Measurements from ENCODE around the gene PCDHGB2. TPM values are rescaled to one million over a fixed set of nuclear protein-coding genes. Genes with fewer than 3 reads are reported as not detected.
"Not testable (repeated sequence)": the region's sequence is repeated elsewhere in the genome, so short reads cannot be mapped to it uniquely, and the experiment has no call there.

Gene PCDHGB2
- total RNA-seq, 4 donors from 2014 or later, result 3.2 to 5.7 (median 4.1) TPM

DNA sequence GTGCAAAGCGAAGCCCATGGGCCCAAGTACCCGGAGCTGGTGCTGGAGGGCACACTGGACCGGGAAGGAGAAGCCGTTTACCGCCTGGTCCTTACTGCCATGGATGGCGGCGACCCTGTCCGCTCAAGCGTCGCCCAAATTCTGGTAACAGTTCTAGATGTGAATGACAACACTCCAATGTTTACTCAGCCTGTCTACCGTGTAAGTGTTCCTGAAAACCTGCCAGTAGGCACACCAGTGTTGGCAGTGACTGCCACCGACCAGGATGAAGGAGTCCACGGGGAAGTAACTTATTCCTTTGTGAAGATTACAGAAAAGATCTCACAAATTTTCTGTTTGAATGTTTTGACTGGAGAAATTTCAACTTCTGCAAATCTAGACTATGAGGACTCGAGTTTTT, 14.8 kb downstream of the PCDHGB2 start:
- H3K36me3 ChIP-seq, result no peaks in the 10 kb centered on the region
- DNase-seq (ENCODE audit: extremely low spot score), result no peak
- peak overlapping the region in 3 of 4 donors; percentile 22 to 44 (median 32) for H3K4me3 ChIP-seq
- TF ChIP-seq EP300 (IDR thresholded peaks at IDR 0.05) (no peak), POLR2A (IDR thresholded peaks at IDR 0.05; ENCODE audit: low read depth) (no peak), POLR2AphosphoS5 (IDR thresholded peaks at IDR 0.05) (no peak)
- peaks cover 18 to 99% (median 98%) of the 10 kb centered on the region in 4 donors for H3K9me3 ChIP-seq
- 72% methylated on average over 6 of the region's 14 CpGs for WGBS
- H3K4me1 ChIP-seq, result peaks cover 0 to 7% (median 0%) of the 10 kb centered on the region in 4 donors
- no peak overlapping the region for H3K27ac ChIP-seq (replicated peaks in 1 of 4)
- intact Hi-C loops (cut with DNase I), result no loop called here
- no peaks in the 10 kb centered on the region for H3K27me3 ChIP-seq

DNA sequence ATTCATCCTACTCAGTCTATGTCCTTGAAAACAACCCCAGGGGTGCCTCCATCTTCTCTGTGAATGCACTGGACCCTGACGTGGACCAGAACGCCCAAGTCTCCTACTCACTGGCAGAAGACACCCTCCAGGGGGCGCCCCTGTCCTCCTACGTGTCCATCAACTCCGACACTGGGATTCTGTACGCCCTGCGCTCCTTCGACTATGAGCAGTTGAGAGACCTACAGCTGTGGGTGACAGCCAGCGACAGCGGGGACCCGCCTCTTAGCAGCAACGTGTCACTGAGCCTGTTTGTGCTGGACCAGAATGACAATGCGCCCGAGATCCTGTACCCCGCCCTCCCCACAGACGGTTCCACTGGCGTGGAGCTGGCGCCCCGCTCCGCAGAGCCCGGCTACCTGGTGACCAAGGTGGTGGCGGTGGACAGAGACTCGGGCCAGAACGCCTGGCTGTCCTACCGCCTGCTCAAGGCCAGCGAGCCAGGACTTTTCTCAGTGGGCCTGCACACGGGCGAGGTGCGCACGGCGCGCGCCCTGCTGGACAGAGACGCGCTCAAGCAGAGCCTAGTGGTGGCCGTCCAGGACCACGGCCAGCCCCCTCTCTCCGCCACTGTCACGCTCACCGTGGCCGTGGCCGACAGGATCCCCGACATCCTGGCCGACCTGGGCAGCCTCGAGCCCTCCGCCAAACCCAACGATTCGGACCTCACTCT, 15.8 kb downstream of the PCDHGB2 start:
- H3K9me3 ChIP-seq, result peaks cover 14 to 99% (median 96%) of the 10 kb centered on the region in 4 donors
- DNase-seq (ENCODE audit: extremely low spot score); H3K4me3 ChIP-seq; H3K36me3 ChIP-seq; H3K27me3 ChIP-seq; H3K27ac ChIP-seq (replicated peaks in 1 of 4); H3K4me1 ChIP-seq; intact Hi-C loops (cut with DNase I): not testable (repeated sequence)
- 40% methylated on average over 12 of the region's 48 CpGs for WGBS

DNA sequence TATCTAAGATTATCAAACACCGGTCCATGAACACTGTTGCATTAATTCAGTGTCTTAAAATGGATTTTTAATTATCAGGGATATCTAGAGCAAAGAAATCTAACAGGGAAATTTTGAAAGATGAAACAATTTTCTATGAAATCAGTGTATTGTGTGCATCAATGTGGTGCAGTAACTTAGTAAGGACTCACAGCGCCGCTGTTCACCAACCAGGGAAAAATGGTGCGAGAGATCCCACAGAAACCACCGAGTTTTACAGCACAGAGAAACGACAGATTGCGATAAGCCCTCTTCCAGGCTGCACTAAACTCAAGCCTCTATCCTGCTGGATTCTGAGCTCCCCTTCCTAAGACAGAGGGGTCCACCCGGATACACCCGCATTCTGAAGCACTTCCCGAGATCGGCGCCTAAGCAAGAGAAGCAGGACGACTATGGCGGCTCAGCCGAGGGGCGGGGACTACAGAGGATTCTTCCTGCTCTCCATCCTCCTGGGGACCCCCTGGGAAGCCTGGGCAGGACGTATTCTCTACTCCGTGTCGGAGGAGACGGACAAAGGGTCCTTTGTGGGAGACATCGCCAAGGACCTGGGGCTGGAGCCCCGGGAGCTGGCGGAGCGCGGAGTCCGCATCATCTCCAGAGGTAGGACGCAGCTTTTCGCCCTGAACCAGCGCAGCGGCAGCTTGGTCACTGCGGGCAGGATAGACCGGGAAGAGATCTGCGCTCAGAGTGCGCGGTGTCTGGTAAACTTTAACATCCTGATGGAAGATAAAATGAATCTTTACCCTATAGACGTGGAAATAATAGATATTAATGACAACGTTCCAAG, 22.9 kb downstream of the PCDHGB2 start, which contains the start of gene PCDHGA7:
TSS of gene PCDHGA7 (plus strand) at position 274 of the 826 bp plus-strand sequence. CDS start at position 432, 158 bp downstream.
- WGBS, result 13% methylated on average over 30 of the region's 37 CpGs
- Histone ChIP-seq H3K9me3 (peaks cover 5 to 99% (median 97%) of the 10 kb centered on the region in 4 donors), H3K27me3 (peaks cover 0 to 4% (median 0%) of the 10 kb centered on the region in 4 donors), H3K4me1 (no peaks in the 10 kb centered on the region), H3K4me3 (peak within 1 kb of the TSS; percentile 12 to 45 (median 18)), H3K36me3 (peaks cover 0 to 11% (median 6%) of the 10 kb centered on the region in 4 donors), H3K27ac (replicated peaks in 1 of 4) (no peak within 1 kb of the TSS)
- DNase-seq (ENCODE audit: extremely low spot score), result no peak
- TF ChIP-seq, protein P1, sequence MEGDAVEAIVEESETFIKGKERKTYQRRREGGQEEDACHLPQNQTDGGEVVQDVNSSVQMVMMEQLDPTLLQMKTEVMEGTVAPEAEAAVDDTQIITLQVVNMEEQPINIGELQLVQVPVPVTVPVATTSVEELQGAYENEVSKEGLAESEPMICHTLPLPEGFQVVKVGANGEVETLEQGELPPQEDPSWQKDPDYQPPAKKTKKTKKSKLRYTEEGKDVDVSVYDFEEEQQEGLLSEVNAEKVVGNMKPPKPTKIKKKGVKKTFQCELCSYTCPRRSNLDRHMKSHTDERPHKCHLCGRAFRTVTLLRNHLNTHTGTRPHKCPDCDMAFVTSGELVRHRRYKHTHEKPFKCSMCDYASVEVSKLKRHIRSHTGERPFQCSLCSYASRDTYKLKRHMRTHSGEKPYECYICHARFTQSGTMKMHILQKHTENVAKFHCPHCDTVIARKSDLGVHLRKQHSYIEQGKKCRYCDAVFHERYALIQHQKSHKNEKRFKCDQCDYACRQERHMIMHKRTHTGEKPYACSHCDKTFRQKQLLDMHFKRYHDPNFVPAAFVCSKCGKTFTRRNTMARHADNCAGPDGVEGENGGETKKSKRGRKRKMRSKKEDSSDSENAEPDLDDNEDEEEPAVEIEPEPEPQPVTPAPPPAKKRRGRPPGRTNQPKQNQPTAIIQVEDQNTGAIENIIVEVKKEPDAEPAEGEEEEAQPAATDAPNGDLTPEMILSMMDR (IDR thresholded peaks at IDR 0.05), result peak in 1 of 3 experiments; percentile 3
- TF ChIP-seq POLR2AphosphoS5 (IDR thresholded peaks at IDR 0.05) (no peak), EP300 (IDR thresholded peaks at IDR 0.05) (no peak), POLR2A (IDR thresholded peaks at IDR 0.05; ENCODE audit: low read depth) (no peak)
- intact Hi-C loops (cut with DNase I), result no loop called here

DNA sequence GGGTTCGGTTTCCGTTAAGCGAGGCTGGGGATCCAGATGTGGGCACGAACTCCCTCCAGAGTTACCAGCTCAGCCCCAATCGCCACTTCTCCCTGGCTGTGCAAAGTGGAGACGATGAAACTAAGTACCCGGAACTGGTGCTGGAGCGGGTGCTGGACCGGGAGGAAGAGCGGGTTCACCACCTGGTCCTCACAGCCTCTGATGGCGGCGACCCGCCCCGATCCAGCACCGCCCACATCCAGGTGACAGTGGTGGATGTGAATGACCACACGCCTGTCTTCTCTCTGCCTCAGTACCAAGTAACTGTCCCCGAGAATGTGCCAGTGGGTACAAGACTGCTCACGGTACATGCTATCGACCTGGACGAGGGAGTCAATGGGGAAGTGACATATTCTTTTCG, 23.6 kb downstream of the PCDHGB2 start:
- no peak overlapping the region for H3K27ac ChIP-seq (replicated peaks in 1 of 4)
- DNase-seq (ENCODE audit: extremely low spot score), result no peak
- no peaks in the 10 kb centered on the region for H3K4me1 ChIP-seq
- TF ChIP-seq POLR2AphosphoS5 (IDR thresholded peaks at IDR 0.05) (no peak), EP300 (IDR thresholded peaks at IDR 0.05) (no peak), POLR2A (IDR thresholded peaks at IDR 0.05; ENCODE audit: low read depth) (no peak)
- TF ChIP-seq, protein P1 (IDR thresholded peaks at IDR 0.05), result no peak
- H3K9me3 ChIP-seq, result peaks cover 5 to 95% (median 94%) of the 10 kb centered on the region in 4 donors
- peaks cover 0 to 4% (median 0%) of the 10 kb centered on the region in 4 donors for H3K27me3 ChIP-seq
- H3K36me3 ChIP-seq, result peaks cover 0 to 11% (median 6%) of the 10 kb centered on the region in 4 donors
- intact Hi-C loops (cut with DNase I), result no loop called here
- 30% methylated on average over 21 of the region's 21 CpGs for WGBS
- H3K4me3 ChIP-seq, result peak overlapping the region in 3 of 4 donors; percentile 14 to 45 (median 22)

DNA sequence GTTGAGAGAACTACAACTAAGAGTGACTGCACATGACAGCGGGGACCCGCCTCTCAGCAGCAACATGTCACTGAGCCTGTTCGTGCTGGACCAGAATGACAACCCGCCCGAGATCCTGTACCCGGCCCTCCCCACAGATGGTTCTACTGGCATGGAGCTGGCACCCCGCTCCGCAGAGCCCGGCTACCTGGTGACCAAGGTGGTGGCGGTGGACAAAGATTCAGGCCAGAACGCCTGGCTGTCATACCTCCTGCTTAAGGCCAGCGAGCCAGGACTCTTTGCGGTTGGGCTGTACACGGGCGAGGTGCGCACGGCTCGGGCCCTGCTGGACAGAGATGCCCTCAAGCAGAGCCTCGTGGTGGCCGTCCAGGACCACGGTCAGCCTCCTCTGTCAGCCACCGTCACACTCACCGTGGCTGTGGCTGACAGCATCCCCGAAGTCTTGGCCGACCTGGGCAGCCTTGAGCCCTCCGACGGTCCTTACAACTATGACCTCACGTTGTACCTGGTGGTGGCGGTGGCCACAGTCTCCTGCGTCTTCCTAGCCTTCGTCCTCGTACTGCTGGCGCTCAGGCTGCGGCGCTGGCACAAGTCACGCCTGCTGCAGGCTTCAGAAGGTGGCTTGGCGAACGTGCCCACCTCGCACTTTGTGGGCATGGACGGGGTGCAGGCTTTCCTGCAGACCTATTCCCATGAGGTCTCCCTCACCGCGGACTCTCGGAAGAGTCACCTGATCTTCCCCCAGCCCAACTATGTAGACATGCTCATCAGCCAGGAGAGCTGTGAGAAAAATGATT, 24.9 kb downstream of the PCDHGB2 start:
- Histone ChIP-seq H3K27me3 (peaks cover 0 to 8% (median 0%) of the 10 kb centered on the region in 4 donors), H3K4me1 (no peaks in the 10 kb centered on the region), H3K4me3 (no peak overlapping the region), H3K27ac (replicated peaks in 1 of 4) (no peak overlapping the region), H3K36me3 (peaks cover 0 to 13% (median 9%) of the 10 kb centered on the region in 4 donors), H3K9me3 (peaks cover 5 to 97% (median 95%) of the 10 kb centered on the region in 4 donors)
- intact Hi-C loops (cut with DNase I), result no loop called here
- TF ChIP-seq, protein P1 (IDR thresholded peaks at IDR 0.05), result no peak
- TF ChIP-seq POLR2A (IDR thresholded peaks at IDR 0.05; ENCODE audit: low read depth), result no peak
- no peak for TF ChIP-seq EP300 (IDR thresholded peaks at IDR 0.05)
- TF ChIP-seq POLR2AphosphoS5 (IDR thresholded peaks at IDR 0.05), result no peak
- 47% methylated on average over 22 of the region's 43 CpGs for WGBS
- no peak for DNase-seq (ENCODE audit: extremely low spot score)

Measured in esophagus muscularis mucosa (tissue), 4 donors.